Vagina (tissue), 2 donors: ENCODE data around the gene NUFIP2.

Source experiments
- POLR2A ChIP-seq, 2 donors: fragments of 450-650 bp; IDR thresholded peaks; one replicate each; pipeline ENCODE4 v1.6.1; 2017; ENCODE audit warnings: antibody characterized with exemption in 2 of 2, mild to moderate bottlenecking in 2 of 2, moderate library complexity in 2 of 2
- POLR2AphosphoS5 ChIP-seq, 2 donors: sonication (generic); formaldehyde crosslinking; IDR thresholded peaks; one replicate each; pipeline ENCODE4 v1.9.0; 2017; ENCODE audit warnings: antibody characterized with exemption in 2 of 2, mild to moderate bottlenecking in 2 of 2, low read depth in 1 of 2; ENCODE audit not compliant: insufficient read depth in 1 of 2
- TF ChIP-seq, protein P1 (sequence below), 3 experiments: fragments of 450-650 bp in 2 of 3; fragments of 200-600 bp in 1 of 3; sonication (generic) in 1 of 3; IDR thresholded peaks; one replicate each; pipeline ENCODE4 v1.5.1; 2017 to 2019; ENCODE audit warnings: antibody characterized with exemption in 3 of 3, mild to moderate bottlenecking in 2 of 3, moderate library complexity in 2 of 3

DNA sequence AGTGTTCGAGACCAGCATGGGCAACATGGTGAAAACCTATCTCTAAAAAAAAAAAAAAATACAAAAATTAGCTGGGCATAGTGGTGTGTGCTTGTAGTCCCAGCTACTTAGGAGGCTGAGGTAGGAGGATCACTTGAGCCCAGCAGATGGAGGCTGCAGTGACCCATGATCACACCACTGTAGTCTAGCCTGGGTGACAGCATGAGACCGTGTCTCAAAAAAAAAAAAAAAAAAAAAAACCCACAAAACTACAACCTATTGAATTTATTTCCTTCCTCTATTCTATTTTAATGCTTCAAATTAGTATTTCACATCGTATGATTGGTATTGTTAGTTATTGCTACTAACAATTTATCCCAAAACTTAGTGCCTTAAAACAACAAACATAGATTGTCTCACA, 9.4 kb upstream of the NUFIP2 start:
- TF ChIP-seq, protein P1, sequence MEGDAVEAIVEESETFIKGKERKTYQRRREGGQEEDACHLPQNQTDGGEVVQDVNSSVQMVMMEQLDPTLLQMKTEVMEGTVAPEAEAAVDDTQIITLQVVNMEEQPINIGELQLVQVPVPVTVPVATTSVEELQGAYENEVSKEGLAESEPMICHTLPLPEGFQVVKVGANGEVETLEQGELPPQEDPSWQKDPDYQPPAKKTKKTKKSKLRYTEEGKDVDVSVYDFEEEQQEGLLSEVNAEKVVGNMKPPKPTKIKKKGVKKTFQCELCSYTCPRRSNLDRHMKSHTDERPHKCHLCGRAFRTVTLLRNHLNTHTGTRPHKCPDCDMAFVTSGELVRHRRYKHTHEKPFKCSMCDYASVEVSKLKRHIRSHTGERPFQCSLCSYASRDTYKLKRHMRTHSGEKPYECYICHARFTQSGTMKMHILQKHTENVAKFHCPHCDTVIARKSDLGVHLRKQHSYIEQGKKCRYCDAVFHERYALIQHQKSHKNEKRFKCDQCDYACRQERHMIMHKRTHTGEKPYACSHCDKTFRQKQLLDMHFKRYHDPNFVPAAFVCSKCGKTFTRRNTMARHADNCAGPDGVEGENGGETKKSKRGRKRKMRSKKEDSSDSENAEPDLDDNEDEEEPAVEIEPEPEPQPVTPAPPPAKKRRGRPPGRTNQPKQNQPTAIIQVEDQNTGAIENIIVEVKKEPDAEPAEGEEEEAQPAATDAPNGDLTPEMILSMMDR (IDR thresholded peaks at IDR 0.05), result no peak
- no peak for TF ChIP-seq POLR2A (IDR thresholded peaks at IDR 0.05)
- no peak for TF ChIP-seq POLR2AphosphoS5 (IDR thresholded peaks at IDR 0.05; ENCODE audit: insufficient read depth in 1 of 2, low read depth in 1 of 2)
